SIG-M5 treated with dmso at 0.1 percent for 504 hours (cell line): ENCODE measurements around the gene RBM34.
"Not testable (repeated sequence)": the region's sequence is repeated elsewhere in the genome, so short reads cannot be mapped to it uniquely, and the experiment has no call there.

ENCODE experiments used
- DNase-seq: peaks from one replicate; lab custom pipeline; 2025; ENCODE audit not compliant: unreplicated experiment; lab: John Stamatoyannopoulos, UW

RBM34 gene

GRCh38 chr1:235122348-235122747, 38.7 kb downstream of the RBM34 start:
- no peak for DNase-seq

- no peak for DNase-seq
Measured at GRCh38 chr1:235113183-235113917, 47.7 kb downstream of the RBM34 start.

- no peak for DNase-seq
Measured at GRCh38 chr1:235112297-235113182, 48.5 kb downstream of the RBM34 start.

DNA sequence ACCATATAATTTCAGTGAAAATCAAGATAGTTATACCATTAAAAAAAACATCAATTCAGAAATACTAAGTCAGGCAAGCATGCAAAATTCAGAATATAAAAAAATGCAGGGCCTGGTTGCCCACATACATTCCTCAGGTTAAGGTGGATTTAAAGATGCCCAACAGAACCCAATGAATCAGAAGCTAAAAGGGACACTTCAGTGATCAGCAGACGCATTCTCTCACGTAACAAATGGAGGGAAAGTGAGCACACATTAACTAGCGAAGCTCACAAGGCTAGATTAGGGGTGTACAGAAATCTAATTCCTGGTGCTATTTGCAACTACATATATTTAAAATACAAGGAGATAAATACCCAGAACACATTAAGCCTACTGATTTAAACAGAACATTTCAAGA, 49.9 kb downstream of the RBM34 start:
- no peak for DNase-seq

DNA sequence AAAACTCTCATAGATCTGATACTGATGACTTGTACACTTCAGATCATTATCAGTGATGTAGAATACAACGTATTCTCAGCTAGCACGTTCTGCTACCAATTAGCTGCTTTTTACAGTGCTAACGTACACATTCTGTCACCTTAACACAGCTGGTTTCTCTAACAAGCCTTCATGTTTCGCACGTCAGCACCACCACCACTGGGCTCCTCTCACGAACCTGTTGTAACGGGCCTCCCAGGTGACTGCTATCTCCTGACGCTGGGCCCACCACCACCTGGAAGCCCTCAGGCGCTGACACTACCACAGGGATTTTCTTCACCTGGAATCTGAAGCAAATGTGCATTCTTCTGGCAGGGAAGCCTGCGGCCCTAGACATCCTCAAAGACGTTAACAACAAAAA, 52.2 kb downstream of the RBM34 start:
- no peak for DNase-seq

DNA sequence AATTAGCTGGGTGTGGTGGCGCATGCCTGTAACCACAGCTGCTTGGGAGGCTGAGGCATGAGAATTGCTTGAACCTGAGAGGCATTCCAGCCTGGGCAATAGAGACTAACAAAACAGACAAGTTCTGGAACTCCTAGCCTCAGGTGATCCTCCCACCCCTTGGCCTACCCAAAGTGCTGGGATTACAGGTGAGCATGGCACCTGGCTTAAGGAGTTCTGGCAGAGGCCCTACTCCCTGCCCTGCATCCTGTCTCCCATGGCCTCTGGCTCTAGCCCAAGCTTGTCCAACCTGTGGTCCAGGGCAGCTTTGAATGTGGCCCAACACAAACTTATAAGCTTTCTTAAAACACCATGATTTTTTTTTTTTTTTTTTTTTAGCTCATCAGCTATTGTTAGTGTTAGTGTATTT, 52.9 kb downstream of the RBM34 start:
- no peak for DNase-seq

DNA sequence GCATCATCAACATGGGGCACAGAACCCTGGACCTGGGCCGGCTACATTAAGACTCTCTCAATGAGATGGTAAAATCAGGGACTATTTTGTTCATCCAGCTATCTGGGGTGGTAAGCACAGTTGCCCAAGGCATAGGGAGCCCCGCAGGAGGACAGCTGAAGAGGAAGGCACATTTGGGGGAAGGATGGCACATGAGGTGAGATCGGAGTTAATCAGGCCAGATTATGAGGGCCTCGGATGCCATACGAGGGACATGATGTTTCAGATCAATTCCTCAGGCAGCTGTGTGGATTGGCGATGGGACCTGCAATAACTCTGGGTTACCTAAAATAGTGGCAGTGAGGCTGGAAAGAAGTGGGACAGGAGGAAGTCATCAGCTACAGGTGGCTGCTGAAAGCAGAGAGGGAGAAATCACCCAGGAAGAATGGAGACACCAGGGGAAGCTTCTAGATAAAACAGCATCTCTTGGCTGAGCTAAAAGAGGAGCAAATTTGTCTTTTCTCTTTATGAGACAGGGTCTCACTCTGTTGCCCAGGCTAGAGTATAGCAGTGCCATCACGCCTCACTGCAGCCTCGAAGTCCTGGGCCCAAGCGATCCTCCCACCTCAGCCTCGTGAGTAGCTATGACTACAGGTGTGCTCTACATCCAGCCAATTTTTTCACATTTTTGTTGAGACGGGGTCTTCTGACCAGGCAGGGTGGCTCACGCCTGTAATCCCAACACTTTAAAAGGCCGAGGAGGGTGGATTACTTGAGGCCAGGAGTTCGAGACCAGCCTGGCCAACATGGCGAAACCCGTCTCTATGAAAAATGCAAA, 53.5 kb downstream of the RBM34 start:
- no peak for DNase-seq

GRCh38 chr1:235106457-235106856, 54.6 kb downstream of the RBM34 start:
- DNase-seq, result no peak

DNA sequence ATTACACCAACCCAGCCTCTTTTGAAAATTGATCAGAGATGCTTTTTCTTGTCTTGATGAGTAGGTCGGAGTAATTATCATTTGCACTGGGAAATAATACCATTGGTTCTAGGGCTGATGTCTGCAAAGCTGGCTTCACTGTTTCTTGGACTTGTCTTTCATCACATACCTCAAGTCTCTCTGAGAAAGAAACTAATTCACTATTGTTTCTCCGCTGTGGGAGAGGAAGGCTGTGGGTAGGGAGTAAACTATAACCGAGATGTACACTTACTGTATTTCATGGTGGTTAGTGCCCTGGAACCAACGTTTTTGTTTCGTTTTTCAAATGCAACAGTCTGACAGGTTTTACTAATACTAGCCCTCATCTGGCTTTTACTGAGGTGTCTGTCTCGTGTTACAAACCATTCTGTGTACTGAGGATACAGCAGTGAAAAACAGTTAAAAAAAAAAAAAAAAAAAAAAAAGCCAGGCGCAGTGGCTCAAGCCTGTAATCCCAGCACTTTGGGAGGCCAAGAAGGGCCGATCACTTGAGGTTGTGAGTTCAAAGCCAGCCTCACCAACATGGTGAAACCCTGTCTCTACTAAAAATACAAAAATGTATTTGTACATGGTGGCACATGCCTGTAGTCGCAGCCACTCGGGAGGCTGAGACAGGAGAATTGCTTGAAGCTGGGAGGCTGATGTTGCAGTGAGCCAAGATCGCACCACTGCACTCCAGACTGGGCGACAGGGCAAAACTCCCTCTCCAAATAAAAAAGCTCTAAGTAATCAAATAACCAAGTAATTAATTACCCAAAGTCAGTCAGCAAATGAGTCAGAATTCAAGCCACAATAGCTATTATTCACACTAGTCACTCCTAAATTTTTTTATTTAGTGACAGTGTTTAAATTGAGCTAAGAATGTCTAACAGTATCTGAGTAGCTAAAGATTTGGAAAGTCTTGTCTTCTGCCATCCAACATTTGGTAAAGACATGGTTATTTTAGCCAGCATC, 55.7 kb downstream of the RBM34 start:
- no peak for DNase-seq

GRCh38 chr1:235102993-235103411, 58.0 kb downstream of the RBM34 start:
- no peak for DNase-seq

DNA sequence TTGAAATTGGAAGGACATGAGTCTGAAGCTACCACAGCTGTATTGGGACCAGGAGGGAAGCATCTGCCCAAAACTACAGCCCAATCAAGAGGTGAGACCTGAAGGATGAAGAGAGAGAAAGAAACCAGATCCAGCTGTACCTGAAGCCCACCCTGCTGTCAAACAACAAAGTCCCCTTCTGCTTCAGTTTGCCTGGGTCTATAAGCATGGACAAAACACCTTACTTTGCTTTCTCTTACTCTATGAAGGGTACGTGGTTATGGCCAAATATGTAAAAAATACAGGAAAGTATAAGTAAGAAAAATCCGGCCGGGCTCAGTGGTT, 58.8 kb downstream of the RBM34 start:
- DNase-seq, result no peak

- no peak for DNase-seq
Measured at GRCh38 chr1:235101558-235102258, 59.3 kb downstream of the RBM34 start.

DNA sequence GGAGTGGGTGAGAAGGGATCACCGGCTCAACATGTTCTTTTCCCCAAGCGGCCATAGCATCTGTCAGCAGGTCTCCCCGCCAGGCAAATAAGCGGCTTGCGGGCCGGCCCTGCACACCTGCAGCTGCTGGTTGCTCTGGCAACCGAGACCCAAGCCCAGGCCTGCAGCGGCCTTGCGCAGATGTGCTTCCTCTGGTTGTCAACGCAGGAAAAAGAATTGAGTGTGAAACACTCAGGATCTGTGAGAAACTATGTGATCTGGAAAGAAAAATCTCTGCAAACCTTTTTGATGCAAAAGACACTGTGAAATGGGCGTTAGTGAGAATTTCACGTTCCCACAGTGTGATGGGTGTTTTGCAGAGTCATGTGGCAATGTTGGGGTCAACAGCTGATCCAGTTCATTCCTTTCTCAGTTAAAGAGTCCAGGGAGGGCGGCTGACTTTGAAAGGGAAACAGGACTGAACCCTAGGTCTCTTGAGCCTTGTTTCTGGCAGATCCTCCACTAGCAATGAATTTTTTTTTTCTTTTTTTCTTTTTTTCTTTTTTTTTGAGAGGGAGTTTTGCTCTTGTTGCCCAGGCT, 60.8 kb downstream of the RBM34 start:
- no peak for DNase-seq

GRCh38 chr1:235098991-235099390, 62.1 kb downstream of the RBM34 start:
- no peak for DNase-seq

DNA sequence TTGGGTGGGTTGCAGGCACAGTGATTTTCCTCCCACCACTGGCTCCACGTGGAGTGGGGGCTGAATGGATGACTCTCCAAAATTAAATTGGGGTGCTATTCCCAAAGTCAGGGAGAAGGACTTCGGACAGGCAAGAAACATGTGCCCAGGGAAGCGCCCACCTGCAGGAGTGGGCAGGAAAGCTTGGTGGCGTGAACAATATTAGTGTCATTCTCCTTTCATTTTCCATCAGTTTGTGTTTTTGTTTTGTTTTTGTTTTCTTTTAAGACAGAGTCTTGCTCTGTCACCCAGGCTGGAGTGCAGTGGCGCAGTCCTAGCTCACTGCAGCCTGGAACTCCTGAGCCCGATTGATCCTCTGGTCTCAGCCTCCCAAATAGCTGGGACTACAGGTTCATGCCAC, 62.5 kb downstream of the RBM34 start:
- no peak for DNase-seq

DNA sequence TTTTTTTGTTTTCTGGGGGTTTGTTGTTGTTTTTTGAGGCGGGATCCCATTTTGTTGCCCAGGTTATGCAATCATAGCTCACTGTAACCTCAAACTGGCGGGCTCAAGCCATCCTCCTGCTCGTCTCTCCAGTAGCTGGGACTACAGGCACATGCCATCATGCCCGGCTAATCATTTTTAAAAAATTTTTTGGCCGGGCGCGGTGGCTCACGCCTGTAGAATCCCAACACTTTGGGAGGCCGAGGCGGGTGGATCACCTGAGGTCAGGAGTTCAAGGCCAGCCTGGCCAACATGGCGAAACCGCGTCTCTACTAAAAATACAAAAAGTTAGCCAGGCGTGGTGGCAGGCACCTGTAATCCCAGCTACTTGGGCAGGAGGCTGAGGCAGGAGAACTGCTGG, 63.5 kb downstream of the RBM34 start:
- DNase-seq, result not testable (repeated sequence)

DNA sequence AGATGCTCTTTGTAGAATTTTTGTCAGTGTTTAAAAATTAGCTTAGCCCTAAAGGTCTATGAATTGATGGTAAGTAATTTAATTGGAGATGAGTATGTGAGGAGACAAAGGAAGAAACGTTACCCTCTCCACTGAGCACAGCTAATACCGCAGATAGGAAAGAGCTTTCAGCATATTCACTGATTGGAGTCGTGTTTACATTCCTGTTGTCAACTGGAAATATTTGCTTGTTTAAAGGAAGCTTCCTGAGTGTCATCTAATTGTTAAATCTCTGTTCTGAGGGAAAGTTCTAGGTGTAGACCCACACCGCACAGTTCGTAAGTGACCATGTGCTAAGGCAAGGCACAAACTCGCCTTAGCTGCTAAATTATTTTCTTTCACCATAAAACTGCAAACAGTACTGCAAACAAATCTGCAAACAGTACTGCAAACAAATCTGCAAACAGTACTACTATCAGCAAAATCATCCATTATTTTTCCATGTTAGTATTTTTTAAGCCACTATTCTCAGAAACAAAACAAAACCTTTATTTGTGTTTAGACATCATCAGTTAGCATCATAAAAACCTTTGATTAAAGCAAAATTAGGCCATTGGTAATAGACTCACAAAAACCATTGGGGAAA, 65.0 kb downstream of the RBM34 start:
- no peak for DNase-seq

- peak; percentile 78 for DNase-seq
Measured at GRCh38 chr1:235093696-235094592, 67.1 kb downstream of the RBM34 start.
